Measurements from ENCODE around the gene VPS36.

DNA sequence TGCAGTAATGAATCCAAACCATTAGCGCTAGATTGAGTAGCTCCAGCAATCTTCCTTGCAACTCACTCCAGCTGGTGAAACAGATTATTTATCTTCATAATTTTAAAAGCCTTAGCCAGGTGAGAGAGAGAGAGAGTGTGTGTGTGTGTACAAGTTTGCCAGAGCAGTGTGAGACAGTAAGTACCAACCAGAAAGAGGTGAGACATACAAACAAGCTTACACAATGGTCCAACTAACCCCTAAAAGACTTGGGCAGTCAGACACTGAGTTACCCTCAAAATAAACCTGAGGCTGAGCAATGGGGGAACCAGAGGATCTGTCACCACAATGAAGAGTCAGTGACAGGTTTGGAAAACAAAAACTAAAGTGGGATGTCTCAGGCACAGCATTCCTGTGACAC is 36.4 kb downstream of the VPS36 start:
- TF ChIP-seq, protein P1, sequence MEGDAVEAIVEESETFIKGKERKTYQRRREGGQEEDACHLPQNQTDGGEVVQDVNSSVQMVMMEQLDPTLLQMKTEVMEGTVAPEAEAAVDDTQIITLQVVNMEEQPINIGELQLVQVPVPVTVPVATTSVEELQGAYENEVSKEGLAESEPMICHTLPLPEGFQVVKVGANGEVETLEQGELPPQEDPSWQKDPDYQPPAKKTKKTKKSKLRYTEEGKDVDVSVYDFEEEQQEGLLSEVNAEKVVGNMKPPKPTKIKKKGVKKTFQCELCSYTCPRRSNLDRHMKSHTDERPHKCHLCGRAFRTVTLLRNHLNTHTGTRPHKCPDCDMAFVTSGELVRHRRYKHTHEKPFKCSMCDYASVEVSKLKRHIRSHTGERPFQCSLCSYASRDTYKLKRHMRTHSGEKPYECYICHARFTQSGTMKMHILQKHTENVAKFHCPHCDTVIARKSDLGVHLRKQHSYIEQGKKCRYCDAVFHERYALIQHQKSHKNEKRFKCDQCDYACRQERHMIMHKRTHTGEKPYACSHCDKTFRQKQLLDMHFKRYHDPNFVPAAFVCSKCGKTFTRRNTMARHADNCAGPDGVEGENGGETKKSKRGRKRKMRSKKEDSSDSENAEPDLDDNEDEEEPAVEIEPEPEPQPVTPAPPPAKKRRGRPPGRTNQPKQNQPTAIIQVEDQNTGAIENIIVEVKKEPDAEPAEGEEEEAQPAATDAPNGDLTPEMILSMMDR (conservative IDR thresholded peaks at IDR 0.05; ENCODE audit: low read length) = no peak
- TF ChIP-seq EZH2phosphoT487 (IDR thresholded peaks at IDR 0.05; ENCODE audit: borderline replicate concordance) = no peak
